Esophagus squamous epithelium (tissue), 4 donors: ENCODE results near the gene HCFC1.

Experiments
- POLR2A ChIP-seq, 4 donors: fragments of 450-650 bp; IDR thresholded peaks; one replicate each; pipeline ENCODE4 v1.6.1; 2017; ENCODE audit warnings: antibody characterized with exemption in 4 of 4, mild to moderate bottlenecking in 4 of 4, moderate library complexity in 3 of 4
- TF ChIP-seq, protein P1 (sequence below), 6 experiments: fragments of 450-650 bp in 4 of 6; fragments of 200-600 bp in 2 of 6; sonication (generic) in 2 of 6; IDR thresholded peaks; one replicate each; pipeline ENCODE4 v1.5.1; 2016 to 2019; ENCODE audit warnings: antibody characterized with exemption in 6 of 6, mild to moderate bottlenecking in 4 of 6, moderate library complexity in 4 of 6

DNA sequence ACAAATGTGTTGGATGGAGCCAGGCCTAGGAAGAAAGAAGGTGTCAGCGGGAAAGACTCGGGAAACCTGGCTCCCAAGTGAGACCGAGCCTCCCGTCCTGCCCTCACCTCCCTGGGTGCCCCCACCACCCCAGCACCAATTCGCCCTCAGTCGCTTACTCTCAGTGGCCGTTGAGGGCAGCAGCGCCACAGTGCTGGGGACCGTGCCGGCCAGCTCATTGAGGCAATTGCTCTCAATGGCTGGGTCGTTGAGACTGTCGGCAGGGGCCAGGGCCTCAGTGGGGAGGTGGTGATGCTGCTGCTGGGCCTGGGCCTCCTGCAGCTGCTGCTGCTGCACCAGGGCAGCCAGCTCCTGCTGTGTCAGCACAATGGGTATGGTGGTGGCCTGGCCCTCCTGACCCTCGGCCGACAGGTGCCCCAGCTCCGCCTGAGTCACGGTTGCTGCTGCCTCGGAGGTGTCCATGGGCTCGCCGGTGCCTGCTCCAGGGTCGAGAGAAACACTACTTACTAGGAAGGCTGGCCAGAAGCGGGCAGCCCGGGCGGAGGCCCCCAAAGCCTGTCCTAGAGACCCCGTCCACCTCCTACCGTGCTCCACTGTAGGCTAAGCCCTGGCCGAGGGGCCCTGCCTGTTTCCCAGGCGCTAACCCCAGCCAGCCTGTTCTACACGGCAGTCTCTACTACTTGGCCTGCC, 19.8 kb downstream of the HCFC1 start:
- TF ChIP-seq, protein P1, sequence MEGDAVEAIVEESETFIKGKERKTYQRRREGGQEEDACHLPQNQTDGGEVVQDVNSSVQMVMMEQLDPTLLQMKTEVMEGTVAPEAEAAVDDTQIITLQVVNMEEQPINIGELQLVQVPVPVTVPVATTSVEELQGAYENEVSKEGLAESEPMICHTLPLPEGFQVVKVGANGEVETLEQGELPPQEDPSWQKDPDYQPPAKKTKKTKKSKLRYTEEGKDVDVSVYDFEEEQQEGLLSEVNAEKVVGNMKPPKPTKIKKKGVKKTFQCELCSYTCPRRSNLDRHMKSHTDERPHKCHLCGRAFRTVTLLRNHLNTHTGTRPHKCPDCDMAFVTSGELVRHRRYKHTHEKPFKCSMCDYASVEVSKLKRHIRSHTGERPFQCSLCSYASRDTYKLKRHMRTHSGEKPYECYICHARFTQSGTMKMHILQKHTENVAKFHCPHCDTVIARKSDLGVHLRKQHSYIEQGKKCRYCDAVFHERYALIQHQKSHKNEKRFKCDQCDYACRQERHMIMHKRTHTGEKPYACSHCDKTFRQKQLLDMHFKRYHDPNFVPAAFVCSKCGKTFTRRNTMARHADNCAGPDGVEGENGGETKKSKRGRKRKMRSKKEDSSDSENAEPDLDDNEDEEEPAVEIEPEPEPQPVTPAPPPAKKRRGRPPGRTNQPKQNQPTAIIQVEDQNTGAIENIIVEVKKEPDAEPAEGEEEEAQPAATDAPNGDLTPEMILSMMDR (IDR thresholded peaks at IDR 0.05): no peak
- no peak for TF ChIP-seq POLR2A (IDR thresholded peaks at IDR 0.05)
